AG10803 (cell line): Measurements from ENCODE around the gene SZT2.
A peak's percentile ranks its signal among the peaks of the same experiment; 100 is the strongest.
"Not testable (repeated sequence)": the region's sequence is repeated elsewhere in the genome, so short reads cannot be mapped to it uniquely, and the experiment has no call there.

Experiments used
- DNase-seq: peaks from one replicate; pipeline ENCODE4 v3.0.0; 2010; ENCODE audit warnings: low read depth
- H3K4me3 ChIP-seq: 2 replicates; pipeline ENCODE4 v1.5.1; 2011; ENCODE audit warnings: mild to moderate bottlenecking, low read length, control low read depth
- CTCF ChIP-seq: conservative IDR thresholded peaks from 2 replicates; pipeline ENCODE4 v1.5.1; 2011; ENCODE audit warnings: mild to moderate bottlenecking, low read length, control low read depth, inconsistent platforms

SZT2 gene

GRCh38 chr1:43367026-43367903 is 22.4 kb upstream of the SZT2 start:
- no peak for DNase-seq
- TF ChIP-seq CTCF = no peak

GRCh38 chr1:43367904-43368645 is 21.6 kb upstream of the SZT2 start, which contains the start of gene ELOVL1:
ELOVL1 (minus strand) TSS chr1:43368011; CDS start chr1:43365609, 2,402 bp downstream.
- peak; percentile 30; the same call in 1 of the 2 replicates for TF ChIP-seq CTCF
- H3K4me3 ChIP-seq = peak within 1 kb of the TSS; percentile 92
- peak; percentile 82 for DNase-seq

More at GRCh38 chr1:43367026-43367903, 22.4 kb upstream of the SZT2 start:
- H3K4me3 ChIP-seq = peak overlapping the region; percentile 92

GRCh38 chr1:43368646-43369020 is 21.1 kb upstream of the SZT2 start:
- no peak for DNase-seq

GRCh38 chr1:43369779-43370178 is 19.9 kb upstream of the SZT2 start:
- DNase-seq = not testable (repeated sequence)

More at GRCh38 chr1:43368646-43369020, 21.1 kb upstream of the SZT2 start:
- TF ChIP-seq CTCF = no peak
- peak overlapping the region; percentile 65 for H3K4me3 ChIP-seq

GRCh38 chr1:43370564-43370963 is 19.1 kb upstream of the SZT2 start:
- no peak overlapping the region for H3K4me3 ChIP-seq
- no peak for DNase-seq
- TF ChIP-seq CTCF = no peak

More at GRCh38 chr1:43369779-43370178, 19.9 kb upstream of the SZT2 start:
- H3K4me3 ChIP-seq = not testable (repeated sequence)

- no peak for TF ChIP-seq CTCF
- no peak overlapping the region for H3K4me3 ChIP-seq
- no peak for DNase-seq
Measured at GRCh38 chr1:43372172-43372571, 17.5 kb upstream of the SZT2 start.

GRCh38 chr1:43373066-43373940 is 16.4 kb upstream of the SZT2 start:
- no peak for TF ChIP-seq CTCF
- DNase-seq = peak; percentile 76
- no peak overlapping the region for H3K4me3 ChIP-seq
